GM23338 (cell line): ENCODE data around the gene RBM12. TPM values are rescaled to one million over a fixed set of nuclear protein-coding genes. Genes with fewer than 3 reads are reported as not detected.

Experiments used
- ATAC-seq: fragments of 200-7000 bp; cut with Tn5 transposase; 3 replicates; pipeline ENCODE4 v1.9.1; 2020
- DNase-seq: peaks from one replicate; pipeline ENCODE4 v3.0.0-alpha.2; 2015; ENCODE audit warnings: low spot score
- H2AFZ ChIP-seq: fragments of 200-600 bp; sonication (generic); 2 replicates; pipeline ENCODE4 v1.8.0; 2016; ENCODE audit warnings: antibody characterized with exemption, mild to moderate bottlenecking, moderate library complexity
- H3F3A ChIP-seq: fragments of 200-600 bp; sonication (generic); replicated peaks from 2 replicates; pipeline ENCODE4 v1.8.0; 2017; ENCODE audit warnings: antibody characterized with exemption, mixed run types, low read depth
- H3K27ac ChIP-seq: fragments of 200-600 bp; sonication (generic); 2 replicates; pipeline ENCODE4 v1.6.1; 2016; ENCODE audit warnings: low read depth
- H3K27me3 ChIP-seq: fragments of 200-600 bp; sonication (generic); 2 replicates; pipeline ENCODE4 v1.8.0; 2016; ENCODE audit warnings: mild to moderate bottlenecking, mixed run types, moderate library complexity; ENCODE audit not compliant: insufficient read depth
- H3K36me3 ChIP-seq: fragments of 200-600 bp; sonication (generic); 2 replicates; pipeline ENCODE4 v1.8.0; 2016; ENCODE audit warnings: mild to moderate bottlenecking; ENCODE audit not compliant: insufficient read depth
- H3K4me1 ChIP-seq: fragments of 200-600 bp; sonication (generic); 2 replicates; pipeline ENCODE4 v1.8.0; 2016; ENCODE audit warnings: mild to moderate bottlenecking, moderate library complexity; ENCODE audit not compliant: insufficient read depth
- H3K4me2 ChIP-seq: fragments of 200-600 bp; sonication (generic); 2 replicates; pipeline ENCODE4 v1.7.1; 2017; ENCODE audit warnings: mixed run types
- H3K4me3 ChIP-seq: fragments of 200-600 bp; sonication (generic); 2 replicates; pipeline ENCODE4 v1.6.1; 2016; ENCODE audit warnings: mixed run types
- H3K79me2 ChIP-seq: fragments of 200-600 bp; sonication (generic); replicated peaks from 2 replicates; pipeline ENCODE4 v1.8.0; 2017; ENCODE audit warnings: mild to moderate bottlenecking; ENCODE audit not compliant: insufficient read depth
- H3K9me2 ChIP-seq: fragments of 200-600 bp; sonication (generic); 2 replicates; pipeline ENCODE4 v1.8.0; 2017; ENCODE audit not compliant: insufficient read depth
- H4K20me1 ChIP-seq: fragments of 200-600 bp; sonication (generic); replicated peaks from 2 replicates; pipeline ENCODE4 v1.8.0; 2017; ENCODE audit warnings: mild to moderate bottlenecking; ENCODE audit not compliant: insufficient read depth
- H3K27ac Mint-ChIP-seq: 2 replicates; pipeline ENCODE4 v1.8.0; 2020; ENCODE audit warnings: inconsistent platforms, mild to moderate bottlenecking, moderate library complexity, mixed read lengths
- H3K27me3 Mint-ChIP-seq: 3 replicates; pipeline ENCODE4 v1.8.0; 2022; ENCODE audit warnings: low read depth, mild to moderate bottlenecking, moderate library complexity, mixed read lengths, inconsistent platforms; ENCODE audit not compliant: insufficient read depth, poor library complexity
- H3K36me3 Mint-ChIP-seq: 3 replicates; pipeline ENCODE4 v1.8.0; 2021; ENCODE audit warnings: low read depth, mild to moderate bottlenecking, inconsistent platforms, moderate library complexity, mixed read lengths
- H3K4me1 Mint-ChIP-seq: 3 replicates; pipeline ENCODE4 v1.8.0; 2020; ENCODE audit warnings: mild to moderate bottlenecking, inconsistent platforms, mixed read lengths
- H3K4me3 Mint-ChIP-seq: 3 replicates; pipeline ENCODE4 v1.8.0; 2021; ENCODE audit warnings: moderate library complexity, mild to moderate bottlenecking, inconsistent platforms, mixed read lengths
- H3K9me3 Mint-ChIP-seq: 3 replicates; pipeline ENCODE4 v1.8.0; 2020; ENCODE audit warnings: moderate library complexity, mild to moderate bottlenecking, inconsistent platforms, mixed read lengths
- EZH2 ChIP-seq: fragments of 200-600 bp; sonication (generic); IDR thresholded peaks from one replicate; pipeline ENCODE4 v1.8.0; 2017; ENCODE audit warnings: antibody characterized with exemption, mild to moderate bottlenecking, low read depth; ENCODE audit not compliant: unreplicated experiment
- EZH2phosphoT487 ChIP-seq: fragments of 200-600 bp; sonication (generic); IDR thresholded peaks from one replicate; pipeline ENCODE4 v1.8.1; 2018; ENCODE audit warnings: antibody characterized with exemption; ENCODE audit not compliant: unreplicated experiment
- JUNB ChIP-seq: IDR thresholded peaks from one replicate; pipeline ENCODE4 v1.6.1; 2016; ENCODE audit warnings: antibody characterized with exemption; ENCODE audit not compliant: unreplicated experiment
- NANOG ChIP-seq: IDR thresholded peaks from 2 replicates; pipeline ENCODE4 v1.6.1; 2016; ENCODE audit warnings: antibody characterized with exemption, borderline replicate concordance
- POLR2AphosphoS5 ChIP-seq: IDR thresholded peaks from 2 replicates; pipeline ENCODE4 v1.6.1; 2016; ENCODE audit warnings: antibody characterized with exemption, low read depth
- STAT1 ChIP-seq: IDR thresholded peaks from one replicate; pipeline ENCODE4 v1.6.1; 2016; ENCODE audit warnings: antibody characterized with exemption; ENCODE audit not compliant: unreplicated experiment
- ZNF114 ChIP-seq: fragments of 250-450 bp; sonication (Bioruptor Pico); IDR thresholded peaks from 2 replicates; pipeline ENCODE4 v1.5.0; 2020; ENCODE audit warnings: mild to moderate bottlenecking, moderate library complexity
- ZNF331 ChIP-seq: fragments of 250-450 bp; sonication (Bioruptor Pico); IDR thresholded peaks from 2 replicates; pipeline ENCODE4 v1.5.0; 2020; ENCODE audit warnings: low read depth, mild to moderate bottlenecking, moderate library complexity
- polyA plus RNA-seq: library from polyadenylated mRNA; unstranded; fragments of >200 nt; fragmentation: Nextera tagmentation; extraction: Ambion mirVana; gene quantifications from 2 replicates; pipeline ENCODE4 v1.2.1, GENCODE V29; 2016
- total RNA-seq: library from RNA; depleted of rRNA; stranded (reverse); fragments of >200 nt; shearing (Covaris generic); gene quantifications from 2 replicates; pipeline ENCODE4 v1.2.3, GENCODE V29; 2014
- TF ChIP-seq, protein P1 (sequence below): IDR thresholded peaks from one replicate; pipeline ENCODE4 v1.6.1; 2018; ENCODE audit warnings: antibody characterized with exemption; ENCODE audit not compliant: unreplicated experiment
- TF ChIP-seq, protein P2 (sequence below): IDR thresholded peaks from 2 replicates; pipeline ENCODE4 v1.6.1; 2016; ENCODE audit warnings: antibody characterized with exemption
- TF ChIP-seq, protein P3 (sequence below), 2 experiments: fragments of 200-600 bp in 1 of 2; sonication (generic) in 1 of 2; conservative IDR thresholded peaks; 2 replicates each; pipeline versions ENCODE4 v1.5.1 to v1.6.1; 2016 to 2017; ENCODE audit warnings: antibody characterized with exemption in 2 of 2, low read depth in 2 of 2, mild to moderate bottlenecking in 2 of 2, moderate library complexity in 1 of 2

RBM12 gene
- total and polyA plus RNA-seq, 2 experiments from 2014 or later: 22.3 to 82.2 TPM

DNA sequence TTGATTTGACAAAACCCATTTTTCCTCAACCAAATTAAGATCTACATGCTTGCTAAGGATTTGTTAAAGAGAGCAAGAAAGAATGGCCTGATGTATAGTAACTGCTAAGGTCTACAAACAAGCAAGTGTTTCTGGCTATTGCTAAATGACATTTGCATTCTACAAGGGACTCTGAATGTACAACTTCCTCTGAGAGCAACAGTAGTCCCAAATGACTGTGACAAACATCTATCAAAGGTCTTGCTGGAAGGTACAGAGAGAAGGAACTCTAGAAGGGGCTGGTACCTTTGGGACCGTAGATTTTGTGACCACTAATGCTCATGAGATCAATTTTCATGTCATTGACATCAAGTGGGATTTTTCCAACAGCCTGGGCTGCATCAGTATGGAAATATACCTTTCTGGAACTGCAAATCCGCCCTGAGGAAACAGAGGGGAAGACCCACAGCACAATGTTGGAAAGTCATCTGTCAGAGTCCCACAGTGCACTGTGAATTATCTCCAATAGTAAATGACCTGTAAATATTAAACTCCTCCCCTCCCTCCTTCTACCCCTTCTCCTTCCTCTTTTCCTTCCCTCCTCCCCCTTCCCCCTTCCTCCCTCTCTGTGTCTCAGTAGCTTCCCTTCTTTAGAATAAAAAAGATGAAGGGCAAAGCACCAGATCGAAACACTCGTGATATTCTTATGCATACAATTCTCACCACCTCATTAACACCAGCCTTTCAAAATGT is 15.9 kb upstream of the RBM12 start (continued):
- TF ChIP-seq ZNF331 (CRISPR knock-in tag) (no peak), EZH2phosphoT487 (no peak), EZH2 (no peak), STAT1 (no peak), ZNF114 (CRISPR knock-in tag) (no peak), POLR2AphosphoS5 (no peak)
- TF ChIP-seq, protein P1, sequence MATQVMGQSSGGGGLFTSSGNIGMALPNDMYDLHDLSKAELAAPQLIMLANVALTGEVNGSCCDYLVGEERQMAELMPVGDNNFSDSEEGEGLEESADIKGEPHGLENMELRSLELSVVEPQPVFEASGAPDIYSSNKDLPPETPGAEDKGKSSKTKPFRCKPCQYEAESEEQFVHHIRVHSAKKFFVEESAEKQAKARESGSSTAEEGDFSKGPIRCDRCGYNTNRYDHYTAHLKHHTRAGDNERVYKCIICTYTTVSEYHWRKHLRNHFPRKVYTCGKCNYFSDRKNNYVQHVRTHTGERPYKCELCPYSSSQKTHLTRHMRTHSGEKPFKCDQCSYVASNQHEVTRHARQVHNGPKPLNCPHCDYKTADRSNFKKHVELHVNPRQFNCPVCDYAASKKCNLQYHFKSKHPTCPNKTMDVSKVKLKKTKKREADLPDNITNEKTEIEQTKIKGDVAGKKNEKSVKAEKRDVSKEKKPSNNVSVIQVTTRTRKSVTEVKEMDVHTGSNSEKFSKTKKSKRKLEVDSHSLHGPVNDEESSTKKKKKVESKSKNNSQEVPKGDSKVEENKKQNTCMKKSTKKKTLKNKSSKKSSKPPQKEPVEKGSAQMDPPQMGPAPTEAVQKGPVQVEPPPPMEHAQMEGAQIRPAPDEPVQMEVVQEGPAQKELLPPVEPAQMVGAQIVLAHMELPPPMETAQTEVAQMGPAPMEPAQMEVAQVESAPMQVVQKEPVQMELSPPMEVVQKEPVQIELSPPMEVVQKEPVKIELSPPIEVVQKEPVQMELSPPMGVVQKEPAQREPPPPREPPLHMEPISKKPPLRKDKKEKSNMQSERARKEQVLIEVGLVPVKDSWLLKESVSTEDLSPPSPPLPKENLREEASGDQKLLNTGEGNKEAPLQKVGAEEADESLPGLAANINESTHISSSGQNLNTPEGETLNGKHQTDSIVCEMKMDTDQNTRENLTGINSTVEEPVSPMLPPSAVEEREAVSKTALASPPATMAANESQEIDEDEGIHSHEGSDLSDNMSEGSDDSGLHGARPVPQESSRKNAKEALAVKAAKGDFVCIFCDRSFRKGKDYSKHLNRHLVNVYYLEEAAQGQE: no peak
- TF ChIP-seq, protein P2, sequence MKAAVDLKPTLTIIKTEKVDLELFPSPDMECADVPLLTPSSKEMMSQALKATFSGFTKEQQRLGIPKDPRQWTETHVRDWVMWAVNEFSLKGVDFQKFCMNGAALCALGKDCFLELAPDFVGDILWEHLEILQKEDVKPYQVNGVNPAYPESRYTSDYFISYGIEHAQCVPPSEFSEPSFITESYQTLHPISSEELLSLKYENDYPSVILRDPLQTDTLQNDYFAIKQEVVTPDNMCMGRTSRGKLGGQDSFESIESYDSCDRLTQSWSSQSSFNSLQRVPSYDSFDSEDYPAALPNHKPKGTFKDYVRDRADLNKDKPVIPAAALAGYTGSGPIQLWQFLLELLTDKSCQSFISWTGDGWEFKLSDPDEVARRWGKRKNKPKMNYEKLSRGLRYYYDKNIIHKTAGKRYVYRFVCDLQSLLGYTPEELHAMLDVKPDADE: no peak

DNA sequence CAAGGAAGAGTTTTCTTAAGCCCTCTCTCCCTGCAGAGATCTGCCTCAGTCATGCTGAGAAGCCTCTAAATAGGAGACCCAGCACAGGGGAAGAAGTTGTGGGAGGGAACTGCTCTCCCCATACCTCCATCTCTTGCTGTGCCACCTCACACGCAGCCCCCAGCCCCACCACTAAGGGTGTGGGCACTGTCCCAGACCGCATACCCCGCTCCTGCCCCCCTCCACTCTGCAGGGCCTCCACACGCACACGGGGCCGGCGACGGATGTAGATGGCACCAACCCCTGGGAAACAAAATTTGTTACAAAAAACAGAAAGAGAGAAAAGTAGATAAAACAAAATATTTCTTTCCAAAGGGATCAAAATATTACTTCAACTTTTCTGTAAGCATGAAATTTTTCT is 10.2 kb upstream of the RBM12 start:
- Histone ChIP-seq H3K4me1 (no peaks in the 10 kb centered on the region), H3K4me3 (no peak overlapping the region), H3K79me2 (no peaks in the 10 kb centered on the region), H3K9me2 (no peaks in the 10 kb centered on the region), H3F3A (no peaks in the 10 kb centered on the region), H3K36me3 (peaks cover 9% of the 10 kb centered on the region; the same call in 1 of the 2 replicates), H2AFZ (no peak overlapping the region), H3K27ac (no peak overlapping the region), H3K27me3 (no peaks in the 10 kb centered on the region), H4K20me1 (no peaks in the 10 kb centered on the region), H3K4me2 (no peak overlapping the region)
- ATAC-seq (no peak), DNase-seq (no peak)
- H3K4me3 Mint-ChIP-seq: no peak overlapping the region
- no peaks in the 10 kb centered on the region for H3K4me1 Mint-ChIP-seq
- H3K27ac Mint-ChIP-seq: no peak overlapping the region
- H3K9me3 Mint-ChIP-seq: no peaks in the 10 kb centered on the region
- H3K36me3 Mint-ChIP-seq: peaks cover 14% of the 10 kb centered on the region
- H3K27me3 Mint-ChIP-seq: peaks cover 2% of the 10 kb centered on the region
- TF ChIP-seq, protein P3, sequence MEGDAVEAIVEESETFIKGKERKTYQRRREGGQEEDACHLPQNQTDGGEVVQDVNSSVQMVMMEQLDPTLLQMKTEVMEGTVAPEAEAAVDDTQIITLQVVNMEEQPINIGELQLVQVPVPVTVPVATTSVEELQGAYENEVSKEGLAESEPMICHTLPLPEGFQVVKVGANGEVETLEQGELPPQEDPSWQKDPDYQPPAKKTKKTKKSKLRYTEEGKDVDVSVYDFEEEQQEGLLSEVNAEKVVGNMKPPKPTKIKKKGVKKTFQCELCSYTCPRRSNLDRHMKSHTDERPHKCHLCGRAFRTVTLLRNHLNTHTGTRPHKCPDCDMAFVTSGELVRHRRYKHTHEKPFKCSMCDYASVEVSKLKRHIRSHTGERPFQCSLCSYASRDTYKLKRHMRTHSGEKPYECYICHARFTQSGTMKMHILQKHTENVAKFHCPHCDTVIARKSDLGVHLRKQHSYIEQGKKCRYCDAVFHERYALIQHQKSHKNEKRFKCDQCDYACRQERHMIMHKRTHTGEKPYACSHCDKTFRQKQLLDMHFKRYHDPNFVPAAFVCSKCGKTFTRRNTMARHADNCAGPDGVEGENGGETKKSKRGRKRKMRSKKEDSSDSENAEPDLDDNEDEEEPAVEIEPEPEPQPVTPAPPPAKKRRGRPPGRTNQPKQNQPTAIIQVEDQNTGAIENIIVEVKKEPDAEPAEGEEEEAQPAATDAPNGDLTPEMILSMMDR (conservative IDR thresholded peaks at IDR 0.05; ENCODE audit: low read depth in 2 of 2): no peak
- TF ChIP-seq, protein P2: no peak
- TF ChIP-seq JUNB (no peak), ZNF331 (CRISPR knock-in tag) (no peak), STAT1 (no peak), EZH2 (no peak), ZNF114 (CRISPR knock-in tag) (no peak), NANOG (no peak), EZH2phosphoT487 (no peak), POLR2AphosphoS5 (no peak)
